Endothelial cell (in vitro differentiated cells): ENCODE measurements around the gene STK10. TPM values are rescaled to one million over a fixed set of nuclear protein-coding genes. Genes with fewer than 3 reads are reported as not detected.

Experiments
- DNase-seq: peaks from one replicate; pipeline ENCODE4 v3.0.0; 2021; ENCODE audit warnings: low spot score
- H3K27ac Mint-ChIP-seq: one replicate; pipeline ENCODE4 v1.8.0; 2021; ENCODE audit warnings: mixed read lengths, inconsistent platforms; ENCODE audit not compliant: unreplicated experiment
- H3K27me3 Mint-ChIP-seq: one replicate; pipeline ENCODE4 v1.8.0; 2021; ENCODE audit warnings: mild to moderate bottlenecking, moderate library complexity, mixed read lengths, inconsistent platforms; ENCODE audit not compliant: unreplicated experiment
- H3K36me3 Mint-ChIP-seq: one replicate; pipeline ENCODE4 v1.8.0; 2021; ENCODE audit warnings: mild to moderate bottlenecking, low read depth, mixed read lengths, inconsistent platforms; ENCODE audit not compliant: unreplicated experiment
- H3K4me1 Mint-ChIP-seq: one replicate; pipeline ENCODE4 v1.8.0; 2021; ENCODE audit warnings: mild to moderate bottlenecking, mixed read lengths, inconsistent platforms; ENCODE audit not compliant: unreplicated experiment
- H3K4me3 Mint-ChIP-seq: one replicate; pipeline ENCODE4 v1.8.0; 2021; ENCODE audit warnings: mild to moderate bottlenecking, mixed read lengths, inconsistent platforms; ENCODE audit not compliant: unreplicated experiment
- H3K9me3 Mint-ChIP-seq: one replicate; pipeline ENCODE4 v1.8.0; 2021; ENCODE audit warnings: mixed read lengths, inconsistent platforms; ENCODE audit not compliant: unreplicated experiment
- CTCF ChIP-seq: fragments of 200-600 bp; sonication (generic); IDR thresholded peaks from one replicate; pipeline ENCODE4 v1.5.0; 2021; ENCODE audit warnings: antibody characterized with exemption; ENCODE audit not compliant: unreplicated experiment
- total RNA-seq: library from RNA; stranded (reverse); fragmentation: NEBNext Ultra II Directional; extraction: Animal tissue kit (Norgen Biotek cat#: 25700); gene quantifications from one replicate; pipeline ENCODE4 v1.2.1, GENCODE V29; 2021; ENCODE audit not compliant: unreplicated experiment

The STK10 gene
- total RNA-seq, 1 donor from 2014 or later: 69.3 TPM

DNA sequence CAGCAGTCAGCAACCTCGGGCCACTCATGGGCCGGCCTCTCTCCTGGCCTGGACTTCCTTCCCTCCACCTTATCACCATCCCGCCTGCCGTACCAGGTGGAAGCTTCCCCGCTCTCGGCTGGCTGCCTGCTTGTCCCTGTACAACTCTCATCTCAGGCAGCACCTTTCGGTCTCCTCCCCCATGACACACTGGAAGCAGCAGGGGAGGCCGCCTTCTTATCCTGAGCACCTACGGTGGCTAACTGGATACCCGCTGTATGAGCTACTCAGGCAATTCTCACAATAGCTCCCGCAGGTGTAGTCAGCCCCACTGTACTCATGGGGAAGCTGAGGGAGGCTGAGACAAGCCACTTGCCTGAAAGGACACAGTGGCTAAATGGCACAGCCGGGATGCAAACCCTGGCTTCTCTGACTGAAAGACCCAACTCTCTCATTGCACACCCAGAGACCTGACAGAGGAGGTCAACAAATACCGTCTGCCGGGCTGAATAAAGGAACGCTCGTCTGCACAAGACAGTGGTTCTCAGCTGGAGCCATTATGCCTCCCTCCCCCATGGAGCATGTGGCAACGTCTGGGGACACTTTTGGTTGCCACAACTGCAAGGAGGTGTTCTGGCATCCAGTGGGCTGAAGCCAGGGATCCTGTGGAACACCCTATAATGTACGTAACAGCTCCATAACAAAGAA lies 9.6 kb downstream of the STK10 start:
- peaks cover 59% of the 10 kb centered on the region for H3K4me1 Mint-ChIP-seq
- H3K27ac Mint-ChIP-seq: peak overlapping the region; percentile 93
- H3K4me3 Mint-ChIP-seq: peak overlapping the region; percentile 40
- DNase-seq: no peak
- H3K9me3 Mint-ChIP-seq: no peaks in the 10 kb centered on the region
- H3K36me3 Mint-ChIP-seq: peaks cover 11% of the 10 kb centered on the region
- TF ChIP-seq CTCF: no peak
- peaks cover 3% of the 10 kb centered on the region for H3K27me3 Mint-ChIP-seq

DNA sequence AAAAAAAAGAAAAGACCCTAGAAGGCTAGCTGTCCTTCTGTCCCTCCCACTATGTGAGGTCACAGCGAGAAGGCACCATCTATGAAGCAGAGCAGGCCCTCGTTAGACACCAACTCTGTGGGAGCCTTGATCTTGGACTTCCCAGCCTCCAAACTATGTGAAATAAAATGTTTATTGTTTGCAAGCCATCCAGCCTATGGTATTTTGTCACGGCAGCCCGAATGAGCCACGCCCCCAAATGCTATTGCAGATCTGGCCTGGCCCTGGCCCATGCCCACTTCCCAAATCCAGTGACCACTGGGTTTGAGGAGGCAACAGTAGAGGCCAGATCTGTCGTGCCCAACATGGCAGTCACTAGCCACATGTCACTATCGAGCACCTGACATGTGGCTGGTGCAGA lies 10.8 kb downstream of the STK10 start:
- H3K4me1 Mint-ChIP-seq: peaks cover 63% of the 10 kb centered on the region

DNA sequence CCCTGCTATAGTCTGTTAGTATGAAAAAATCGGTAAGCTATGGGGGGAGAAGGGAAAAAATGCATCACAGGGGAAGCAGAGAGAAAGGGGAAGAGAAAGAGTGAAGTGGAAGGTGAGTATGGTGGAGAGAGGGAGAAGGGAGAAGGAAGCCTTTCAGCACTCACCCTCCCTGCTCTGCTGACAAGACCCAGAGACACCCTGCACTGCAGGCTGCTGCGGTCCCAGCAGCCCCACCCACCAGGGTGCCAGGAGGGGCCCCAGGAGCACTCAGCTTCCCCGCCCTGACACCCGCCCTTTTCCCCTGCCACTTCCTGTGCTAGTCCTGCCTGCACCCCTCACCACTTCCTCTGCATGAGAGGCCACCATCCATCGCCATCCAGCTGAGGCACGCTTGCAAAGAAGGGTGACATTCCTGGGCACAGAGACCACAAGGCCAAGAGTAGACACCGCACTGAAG lies 12.7 kb downstream of the STK10 start:
- H3K27ac Mint-ChIP-seq: no peak overlapping the region
- no peak for TF ChIP-seq CTCF
- H3K27me3 Mint-ChIP-seq: peaks cover 3% of the 10 kb centered on the region
- peaks cover 60% of the 10 kb centered on the region for H3K4me1 Mint-ChIP-seq
- H3K9me3 Mint-ChIP-seq: no peaks in the 10 kb centered on the region
- no peak overlapping the region for H3K4me3 Mint-ChIP-seq
- peaks cover 8% of the 10 kb centered on the region for H3K36me3 Mint-ChIP-seq
- DNase-seq: no peak

More for the DNA sequence above, 10.8 kb downstream of the STK10 start:
- Mint-ChIP-seq H3K36me3 (peaks cover 12% of the 10 kb centered on the region), H3K27ac (no peak overlapping the region), H3K4me3 (no peak overlapping the region), H3K9me3 (no peaks in the 10 kb centered on the region), H3K27me3 (peaks cover 3% of the 10 kb centered on the region)
- TF ChIP-seq CTCF: no peak
- DNase-seq: no peak

DNA sequence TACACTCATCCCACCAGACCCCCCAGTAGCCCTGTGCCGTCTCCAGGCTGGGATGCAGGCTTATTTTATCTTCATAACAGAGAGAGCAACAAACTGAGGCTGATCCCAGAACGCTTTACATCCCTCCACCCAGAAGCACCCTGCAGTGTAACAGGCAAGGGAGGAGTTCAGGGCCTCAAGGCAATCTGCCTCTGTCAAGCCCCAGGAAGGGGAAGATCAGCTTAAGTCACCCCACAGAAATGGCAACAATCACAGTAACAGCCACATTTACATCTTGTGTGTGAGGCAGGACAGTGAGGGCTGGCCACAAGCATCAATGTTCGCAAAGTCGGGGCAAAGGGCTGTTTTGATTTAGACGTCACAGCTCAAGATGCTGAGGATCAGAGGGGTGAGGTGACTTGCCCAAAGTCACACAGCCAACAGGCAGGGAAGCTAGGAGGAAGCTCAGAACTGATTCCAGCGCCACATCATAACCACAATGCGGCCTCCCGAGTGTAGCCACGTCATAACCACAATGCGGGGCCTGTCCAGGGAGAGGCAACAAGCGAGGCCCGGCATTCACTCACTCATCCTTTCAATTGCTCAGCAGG lies 14.4 kb downstream of the STK10 start:
- Mint-ChIP-seq H3K27me3 (peaks cover 7% of the 10 kb centered on the region), H3K36me3 (peaks cover 16% of the 10 kb centered on the region), H3K4me1 (peaks cover 53% of the 10 kb centered on the region), H3K27ac (no peak overlapping the region), H3K4me3 (no peak overlapping the region), H3K9me3 (no peaks in the 10 kb centered on the region)
- no peak for DNase-seq
- no peak for TF ChIP-seq CTCF

GRCh38 chr5:172172912-172173563 lies 15.0 kb downstream of the STK10 start:
- peaks cover 7% of the 10 kb centered on the region for H3K27me3 Mint-ChIP-seq
- DNase-seq: no peak
- H3K9me3 Mint-ChIP-seq: no peaks in the 10 kb centered on the region
- TF ChIP-seq CTCF: no peak
- H3K4me1 Mint-ChIP-seq: peaks cover 47% of the 10 kb centered on the region
- H3K4me3 Mint-ChIP-seq: no peak overlapping the region
- H3K36me3 Mint-ChIP-seq: peaks cover 16% of the 10 kb centered on the region
- H3K27ac Mint-ChIP-seq: no peak overlapping the region
